Measurements from ENCODE around the gene ANK3. TPM values are rescaled to one million over a fixed set of nuclear protein-coding genes. Genes with fewer than 3 reads are reported as not detected.

Gene ANK3
- total RNA-seq, 4 donors from 2014 or later: 118 to 161 (median 151) TPM

GRCh38 chr10:60142736-60143135, 246.9 kb downstream of the ANK3 start:
- no peak for TF ChIP-seq POLR2A (IDR thresholded peaks at IDR 0.05)
- TF ChIP-seq CTCF (IDR thresholded peaks at IDR 0.05): no peak
- no peak for DNase-seq
- no peaks in the 10 kb centered on the region for H3K36me3 ChIP-seq
- no peak overlapping the region for H3K4me3 ChIP-seq
- peaks cover 0 to 10% (median 2%) of the 10 kb centered on the region in 4 donors for H3K4me1 ChIP-seq
- H3K9me3 ChIP-seq: no peaks in the 10 kb centered on the region
- H3K27ac ChIP-seq: peak overlapping the region in 2 of 4 donors; percentile 26 to 83
- no peaks in the 10 kb centered on the region for H3K27me3 ChIP-seq

- H3K4me3 ChIP-seq: no peak overlapping the region
- no peak for DNase-seq
- no peaks in the 10 kb centered on the region for H3K9me3 ChIP-seq
- no peaks in the 10 kb centered on the region for H3K27me3 ChIP-seq
- peaks cover 0 to 7% (median 0%) of the 10 kb centered on the region in 4 donors for H3K4me1 ChIP-seq
- TF ChIP-seq CTCF (IDR thresholded peaks at IDR 0.05): no peak
- TF ChIP-seq POLR2A (IDR thresholded peaks at IDR 0.05): no peak
- H3K27ac ChIP-seq: peak overlapping the region in 3 of 4 donors; percentile 9 to 84 (median 83)
- H3K36me3 ChIP-seq: no peaks in the 10 kb centered on the region
These were observed 247.6 kb downstream of the ANK3 start for GRCh38 chr10:60141896-60142559.

GRCh38 chr10:60140651-60141632, 248.7 kb downstream of the ANK3 start:
- peak overlapping the region in 2 of 4 donors; percentile 34 to 47 for H3K4me3 ChIP-seq
- peak in 2 of 3 donors; percentile 72 to 77 for DNase-seq
- H3K27ac ChIP-seq: peak overlapping the region in 3 of 4 donors; percentile 61 to 84 (median 83)
- peaks cover 0 to 7% (median 0%) of the 10 kb centered on the region in 4 donors for H3K4me1 ChIP-seq
- peak; percentile 65 to 77 for TF ChIP-seq POLR2A (IDR thresholded peaks at IDR 0.05)
- peak in 1 of 6 experiments; percentile 9 for TF ChIP-seq CTCF (IDR thresholded peaks at IDR 0.05)
- H3K27me3 ChIP-seq: no peaks in the 10 kb centered on the region
- no peaks in the 10 kb centered on the region for H3K9me3 ChIP-seq
- H3K36me3 ChIP-seq: no peaks in the 10 kb centered on the region

- no peak for DNase-seq
- Histone ChIP-seq H3K9me3 (no peaks in the 10 kb centered on the region), H3K4me3 (peak overlapping the region in 2 of 4 donors; percentile 34 to 47), H3K4me1 (peaks cover 0 to 7% (median 0%) of the 10 kb centered on the region in 4 donors), H3K36me3 (no peaks in the 10 kb centered on the region), H3K27ac (peak overlapping the region in 3 of 4 donors; percentile 61 to 84 (median 83)), H3K27me3 (no peaks in the 10 kb centered on the region)
- no peak for TF ChIP-seq POLR2A (IDR thresholded peaks at IDR 0.05)
- TF ChIP-seq CTCF (IDR thresholded peaks at IDR 0.05): no peak
These were observed 249.7 kb downstream of the ANK3 start for GRCh38 chr10:60139798-60140566.

- Histone ChIP-seq H3K9me3 (no peaks in the 10 kb centered on the region), H3K36me3 (no peaks in the 10 kb centered on the region), H3K4me3 (peak overlapping the region in 2 of 4 donors; percentile 34 to 47), H3K27me3 (no peaks in the 10 kb centered on the region), H3K27ac (peak overlapping the region in 3 of 4 donors; percentile 61 to 84 (median 83)), H3K4me1 (peaks cover 0 to 7% (median 0%) of the 10 kb centered on the region in 4 donors)
- TF ChIP-seq CTCF (IDR thresholded peaks at IDR 0.05) (no peak), POLR2A (IDR thresholded peaks at IDR 0.05) (no peak)
- DNase-seq: no peak
These were observed 250.4 kb downstream of the ANK3 start for GRCh38 chr10:60139290-60139689.
